ENCODE data around the gene MEI1.

The MEI1 gene

DNA sequence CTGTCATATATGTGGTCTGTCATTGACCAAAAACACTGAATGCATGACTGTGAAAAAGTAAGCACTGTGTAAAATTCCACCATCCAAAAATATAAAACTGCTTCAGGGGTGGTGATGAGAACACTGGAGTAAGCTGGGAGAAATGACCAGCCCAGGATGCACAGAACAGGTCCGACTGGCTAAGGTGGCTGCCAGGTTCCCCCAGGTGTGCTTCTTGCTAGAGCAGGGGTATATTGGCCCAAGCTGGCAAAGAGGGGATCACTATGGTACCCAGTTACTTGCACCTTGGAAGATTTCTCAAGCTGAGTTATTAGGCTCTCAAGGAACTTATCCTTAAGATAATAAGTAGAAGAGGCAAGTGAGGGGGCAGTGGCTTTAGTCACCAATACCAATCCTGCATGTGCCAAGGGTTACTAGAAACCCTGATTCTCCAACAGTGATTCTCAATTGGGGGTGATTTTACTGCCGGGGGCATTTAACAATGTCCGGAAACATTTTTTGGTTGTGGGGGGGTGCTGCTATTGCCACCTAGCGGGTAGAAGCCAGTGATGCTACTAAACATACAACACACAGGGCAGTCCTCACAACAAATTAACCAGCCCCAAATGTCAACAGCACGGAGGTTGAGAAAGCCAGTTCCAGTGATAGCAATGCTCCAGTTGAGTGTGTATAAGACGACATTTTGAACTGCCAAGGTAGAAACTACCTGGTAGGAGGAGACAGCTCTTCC lies 26.4 kb upstream of the MEI1 start:
- no CpG with 5 or more reads among the region's 6 CpGs for whole genome bisulfite sequencing (ENCODE audit: extremely low coverage, insufficient coverage, low lambda C conversion rate)
- no peak overlapping the region for H2BK5ac ChIP-seq (ENCODE audit: low read length)
- H3K79me1 ChIP-seq (ENCODE audit: low read length) = peaks cover 7% of the 10 kb centered on the region
- no peak overlapping the region for H3K18ac ChIP-seq (ENCODE audit: low read length)
- no peak overlapping the region for H3K4me3 ChIP-seq (ENCODE audit: low read length)
- no peak overlapping the region for H4K5ac ChIP-seq (ENCODE audit: low read length)
- H3K56ac ChIP-seq (ENCODE audit: low read length) = no peak overlapping the region
- H3K79me2 ChIP-seq (ENCODE audit: control insufficient read depth, insufficient read depth, low read length) = no peaks in the 10 kb centered on the region
- H3K4ac ChIP-seq (ENCODE audit: low read depth, low read length) = no peak overlapping the region
- DNase-seq = peak; percentile 19
- no peak overlapping the region for H3K9ac ChIP-seq (ENCODE audit: low read length)
- H3K4me2 ChIP-seq (ENCODE audit: low read length) = no peak overlapping the region
- H3K27me3 ChIP-seq (ENCODE audit: insufficient read depth, low read length, poor library complexity) = no peaks in the 10 kb centered on the region
- H3K4me1 ChIP-seq (ENCODE audit: control insufficient read depth, low read depth, low read length) = no peaks in the 10 kb centered on the region
- no peak overlapping the region for H3K23ac ChIP-seq (ENCODE audit: low read length)
- peaks cover 3% of the 10 kb centered on the region for H3K36me3 ChIP-seq (ENCODE audit: control insufficient read depth, insufficient read depth, low read length)
- no peak overlapping the region for H2BK120ac ChIP-seq (ENCODE audit: low read depth, low read length)
- no peak overlapping the region for H3K27ac ChIP-seq (ENCODE audit: low read depth, low read length)
- no peak overlapping the region for H2AK5ac ChIP-seq (ENCODE audit: low read length)
- H2BK15ac ChIP-seq (replicated peaks; ENCODE audit: low read depth) = no peak overlapping the region
- no peak overlapping the region for H4K8ac ChIP-seq (ENCODE audit: low read depth, low read length)

DNA sequence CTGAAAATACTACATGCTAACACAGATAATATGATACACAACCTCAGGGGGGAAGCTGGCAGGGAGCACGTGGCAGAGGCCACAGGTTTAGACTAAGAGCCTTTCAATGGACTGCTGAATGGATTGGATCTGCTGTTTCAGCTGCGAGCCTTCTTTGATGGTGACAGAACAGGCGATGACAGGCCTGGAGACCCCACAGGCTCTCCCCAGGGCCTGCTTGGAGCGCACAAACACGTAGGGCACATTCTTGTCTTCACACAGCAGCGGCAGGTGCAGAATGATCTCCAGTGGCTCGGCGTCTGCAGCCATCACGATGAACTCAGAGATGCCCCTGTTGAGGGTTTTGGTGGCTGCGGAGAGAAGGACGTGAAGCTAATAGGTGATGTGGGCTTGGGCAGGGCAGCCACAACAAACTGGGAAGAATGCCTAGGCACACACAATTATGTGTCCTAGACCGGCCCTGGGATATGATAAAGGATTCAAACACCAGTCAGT lies 24.4 kb upstream of the MEI1 start:
- WGBS (ENCODE audit: extremely low coverage, insufficient coverage, low lambda C conversion rate) = no CpG with 5 or more reads among the region's 12 CpGs
- Histone ChIP-seq H2BK120ac (ENCODE audit: low read depth, low read length) (no peak overlapping the region), H3K18ac (ENCODE audit: low read length) (no peak overlapping the region), H2BK15ac (replicated peaks; ENCODE audit: low read depth) (no peak overlapping the region), H3K79me1 (ENCODE audit: low read length) (peaks cover 11% of the 10 kb centered on the region), H3K9ac (ENCODE audit: low read length) (no peak overlapping the region), H3K36me3 (ENCODE audit: control insufficient read depth, insufficient read depth, low read length) (peaks cover 9% of the 10 kb centered on the region), H4K5ac (ENCODE audit: low read length) (no peak overlapping the region), H3K79me2 (ENCODE audit: control insufficient read depth, insufficient read depth, low read length) (peaks cover 5% of the 10 kb centered on the region), H3K23ac (ENCODE audit: low read length) (no peak overlapping the region), H3K56ac (ENCODE audit: low read length) (no peak overlapping the region), H3K4me2 (ENCODE audit: low read length) (no peak overlapping the region), H2BK5ac (ENCODE audit: low read length) (no peak overlapping the region), H4K8ac (ENCODE audit: low read depth, low read length) (no peak overlapping the region), H3K4me3 (ENCODE audit: low read length) (no peak overlapping the region), H3K4me1 (ENCODE audit: control insufficient read depth, low read depth, low read length) (no peaks in the 10 kb centered on the region), H2AK5ac (ENCODE audit: low read length) (no peak overlapping the region), H3K4ac (ENCODE audit: low read depth, low read length) (no peak overlapping the region), H3K27me3 (ENCODE audit: insufficient read depth, low read length, poor library complexity) (no peaks in the 10 kb centered on the region), H3K27ac (ENCODE audit: low read depth, low read length) (no peak overlapping the region)
- DNase-seq = no peak

DNA sequence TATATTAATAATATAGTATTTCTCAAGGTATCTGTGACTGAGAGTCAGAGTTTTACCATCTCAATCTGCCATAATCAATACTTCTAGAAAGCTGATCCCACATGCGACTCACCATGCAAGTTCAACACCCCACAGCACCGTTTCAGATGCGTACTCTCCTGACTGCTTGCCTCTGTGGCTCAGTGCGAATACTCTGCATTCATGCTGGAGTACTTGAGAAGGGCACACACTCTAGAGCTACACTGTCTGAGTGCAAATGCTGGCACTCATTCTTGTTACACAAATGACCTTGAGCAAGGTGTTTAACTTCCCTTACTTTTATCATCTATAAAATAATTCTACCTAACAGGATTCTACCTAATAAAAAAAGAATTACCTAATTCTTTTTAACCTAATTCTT lies 23.2 kb upstream of the MEI1 start:
- Histone ChIP-seq H3K27me3 (ENCODE audit: insufficient read depth, low read length, poor library complexity) (no peaks in the 10 kb centered on the region), H3K56ac (ENCODE audit: low read length) (no peak overlapping the region), H3K9ac (ENCODE audit: low read length) (no peak overlapping the region), H3K4me3 (ENCODE audit: low read length) (no peak overlapping the region), H3K36me3 (ENCODE audit: control insufficient read depth, insufficient read depth, low read length) (peaks cover 10% of the 10 kb centered on the region), H3K27ac (ENCODE audit: low read depth, low read length) (no peak overlapping the region), H2BK15ac (replicated peaks; ENCODE audit: low read depth) (no peak overlapping the region), H3K4me1 (ENCODE audit: control insufficient read depth, low read depth, low read length) (no peaks in the 10 kb centered on the region), H3K79me1 (ENCODE audit: low read length) (peaks cover 13% of the 10 kb centered on the region), H3K4ac (ENCODE audit: low read depth, low read length) (no peak overlapping the region), H3K79me2 (ENCODE audit: control insufficient read depth, insufficient read depth, low read length) (peaks cover 16% of the 10 kb centered on the region), H2BK120ac (ENCODE audit: low read depth, low read length) (no peak overlapping the region), H2BK5ac (ENCODE audit: low read length) (no peak overlapping the region), H4K5ac (ENCODE audit: low read length) (no peak overlapping the region), H2AK5ac (ENCODE audit: low read length) (no peak overlapping the region), H3K4me2 (ENCODE audit: low read length) (no peak overlapping the region), H3K18ac (ENCODE audit: low read length) (no peak overlapping the region), H3K23ac (ENCODE audit: low read length) (no peak overlapping the region), H4K8ac (ENCODE audit: low read depth, low read length) (no peak overlapping the region)
- no peak for DNase-seq
- WGBS (ENCODE audit: extremely low coverage, insufficient coverage, low lambda C conversion rate) = no CpG with 5 or more reads among the region's 4 CpGs

DNA sequence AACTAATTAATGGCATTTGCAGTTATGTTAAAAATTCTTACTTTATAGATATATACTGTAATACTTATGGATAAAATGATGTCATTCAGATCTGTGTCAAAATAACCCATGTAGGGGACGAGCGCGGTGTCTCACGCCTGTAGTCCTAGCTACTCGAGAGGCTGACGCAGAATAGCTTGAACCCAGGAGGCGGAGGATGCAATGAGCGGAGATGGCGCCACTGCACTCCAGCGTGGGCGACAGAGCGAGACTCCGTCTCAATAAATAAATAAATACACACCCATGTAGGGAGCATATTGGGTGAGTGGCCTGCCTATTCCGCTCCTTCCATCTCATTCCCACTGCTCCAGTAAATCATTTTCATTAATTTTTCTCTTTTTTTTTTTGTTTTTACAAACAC lies 17.7 kb upstream of the MEI1 start:
- Histone ChIP-seq H3K23ac (ENCODE audit: low read length) (no peak overlapping the region), H2BK120ac (ENCODE audit: low read depth, low read length) (no peak overlapping the region), H3K4ac (ENCODE audit: low read depth, low read length) (no peak overlapping the region), H3K18ac (ENCODE audit: low read length) (no peak overlapping the region), H2BK5ac (ENCODE audit: low read length) (no peak overlapping the region), H3K27ac (ENCODE audit: low read depth, low read length) (no peak overlapping the region), H3K4me3 (ENCODE audit: low read length) (no peak overlapping the region), H3K56ac (ENCODE audit: low read length) (no peak overlapping the region), H2AK5ac (ENCODE audit: low read length) (no peak overlapping the region), H3K27me3 (ENCODE audit: insufficient read depth, low read length, poor library complexity) (no peaks in the 10 kb centered on the region), H2BK15ac (replicated peaks; ENCODE audit: low read depth) (no peak overlapping the region), H3K79me1 (ENCODE audit: low read length) (peaks cover 10% of the 10 kb centered on the region), H3K9ac (ENCODE audit: low read length) (peak overlapping the region; percentile 72), H4K8ac (ENCODE audit: low read depth, low read length) (no peak overlapping the region), H3K4me1 (ENCODE audit: control insufficient read depth, low read depth, low read length) (no peaks in the 10 kb centered on the region), H4K5ac (ENCODE audit: low read length) (no peak overlapping the region), H3K4me2 (ENCODE audit: low read length) (peak overlapping the region; percentile 50), H3K36me3 (ENCODE audit: control insufficient read depth, insufficient read depth, low read length) (peaks cover 7% of the 10 kb centered on the region), H3K79me2 (ENCODE audit: control insufficient read depth, insufficient read depth, low read length) (peaks cover 51% of the 10 kb centered on the region)
- DNase-seq = no peak
- no CpG with 5 or more reads among the region's 14 CpGs for WGBS (ENCODE audit: extremely low coverage, insufficient coverage, low lambda C conversion rate)

DNA sequence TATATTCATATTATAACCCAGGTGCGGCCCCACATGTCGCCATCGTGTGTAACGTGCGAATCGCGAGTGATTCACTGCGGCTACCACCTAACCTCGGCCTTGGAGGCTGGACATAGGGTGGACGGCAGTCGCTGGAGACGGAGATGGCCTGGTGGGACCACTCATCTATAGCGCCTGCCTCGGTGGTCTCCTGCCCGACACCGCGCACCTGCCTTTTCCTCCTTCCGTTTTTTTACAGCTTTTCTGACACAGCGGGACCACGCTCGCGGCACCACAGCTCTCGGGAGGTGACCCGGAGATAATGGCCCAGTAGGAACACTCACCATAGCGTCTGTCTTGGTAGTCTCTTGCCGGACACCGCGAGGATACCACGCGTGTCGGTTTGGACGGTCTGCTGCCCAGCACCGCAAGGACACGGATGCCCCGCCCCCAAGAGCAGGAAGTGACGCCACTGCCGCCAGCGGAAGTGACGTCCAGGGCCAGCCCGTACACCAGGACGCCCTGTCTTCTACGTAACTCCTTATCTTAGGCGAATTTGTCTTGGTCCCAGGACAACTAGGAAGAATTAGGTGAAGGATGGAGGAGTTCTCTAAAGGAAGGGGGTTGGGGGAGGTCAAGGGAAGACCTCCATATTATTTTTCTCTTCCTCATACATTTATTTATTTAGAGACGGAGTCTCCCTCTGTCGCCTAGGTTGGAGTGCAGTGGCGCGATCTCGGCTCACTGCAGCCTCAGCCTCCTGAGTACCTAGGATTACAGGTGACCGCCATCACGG lies 17.1 kb upstream of the MEI1 start:
- peaks cover 7% of the 10 kb centered on the region for H3K36me3 ChIP-seq (ENCODE audit: control insufficient read depth, insufficient read depth, low read length)
- WGBS (ENCODE audit: extremely low coverage, insufficient coverage, low lambda C conversion rate) = no CpG with 5 or more reads among the region's 50 CpGs
- peak overlapping the region; percentile 86 for H3K56ac ChIP-seq (ENCODE audit: low read length)
- no peak overlapping the region for H4K8ac ChIP-seq (ENCODE audit: low read depth, low read length)
- no peaks in the 10 kb centered on the region for H3K4me1 ChIP-seq (ENCODE audit: control insufficient read depth, low read depth, low read length)
- H3K27me3 ChIP-seq (ENCODE audit: insufficient read depth, low read length, poor library complexity) = no peaks in the 10 kb centered on the region
- H3K79me1 ChIP-seq (ENCODE audit: low read length) = peaks cover 10% of the 10 kb centered on the region
- peak overlapping the region; percentile 72 for H3K9ac ChIP-seq (ENCODE audit: low read length)
- H3K23ac ChIP-seq (ENCODE audit: low read length) = no peak overlapping the region
- no peak overlapping the region for H2BK120ac ChIP-seq (ENCODE audit: low read depth, low read length)
- no peak overlapping the region for H2BK15ac ChIP-seq (replicated peaks; ENCODE audit: low read depth)
- peak; percentile 89 for DNase-seq
- peak overlapping the region; percentile 78 for H3K4me3 ChIP-seq (ENCODE audit: low read length)
- no peak overlapping the region for H3K18ac ChIP-seq (ENCODE audit: low read length)
- H2AK5ac ChIP-seq (ENCODE audit: low read length) = no peak overlapping the region
- peak overlapping the region; percentile 50 for H3K4me2 ChIP-seq (ENCODE audit: low read length)
- no peak overlapping the region for H3K4ac ChIP-seq (ENCODE audit: low read depth, low read length)
- H4K5ac ChIP-seq (ENCODE audit: low read length) = no peak overlapping the region
- no peak overlapping the region for H3K27ac ChIP-seq (ENCODE audit: low read depth, low read length)
- no peak overlapping the region for H2BK5ac ChIP-seq (ENCODE audit: low read length)
- peaks cover 56% of the 10 kb centered on the region for H3K79me2 ChIP-seq (ENCODE audit: control insufficient read depth, insufficient read depth, low read length)

All from mesendoderm (in vitro differentiated cells).